Choroid plexus epithelial cell (primary cell): ENCODE results near the gene GRK1.
"Not testable (repeated sequence)": the region's sequence is repeated elsewhere in the genome, so short reads cannot be mapped to it uniquely, and the experiment has no call there.

Experiments used
- DNase-seq: peaks from one replicate; pipeline ENCODE4 v3.0.0-alpha.2; 2010; ENCODE audit warnings: low read depth
- H3K4me3 ChIP-seq: 2 replicates; pipeline ENCODE4 v1.5.1; 2011; ENCODE audit warnings: low read depth, mild to moderate bottlenecking, control low read depth, low read length, moderate library complexity
- CTCF ChIP-seq: conservative IDR thresholded peaks from 2 replicates; pipeline ENCODE4 v1.5.1; 2011; ENCODE audit warnings: low read depth, mild to moderate bottlenecking, control low read depth, inconsistent platforms, low read length, moderate library complexity

GRK1 gene

DNA sequence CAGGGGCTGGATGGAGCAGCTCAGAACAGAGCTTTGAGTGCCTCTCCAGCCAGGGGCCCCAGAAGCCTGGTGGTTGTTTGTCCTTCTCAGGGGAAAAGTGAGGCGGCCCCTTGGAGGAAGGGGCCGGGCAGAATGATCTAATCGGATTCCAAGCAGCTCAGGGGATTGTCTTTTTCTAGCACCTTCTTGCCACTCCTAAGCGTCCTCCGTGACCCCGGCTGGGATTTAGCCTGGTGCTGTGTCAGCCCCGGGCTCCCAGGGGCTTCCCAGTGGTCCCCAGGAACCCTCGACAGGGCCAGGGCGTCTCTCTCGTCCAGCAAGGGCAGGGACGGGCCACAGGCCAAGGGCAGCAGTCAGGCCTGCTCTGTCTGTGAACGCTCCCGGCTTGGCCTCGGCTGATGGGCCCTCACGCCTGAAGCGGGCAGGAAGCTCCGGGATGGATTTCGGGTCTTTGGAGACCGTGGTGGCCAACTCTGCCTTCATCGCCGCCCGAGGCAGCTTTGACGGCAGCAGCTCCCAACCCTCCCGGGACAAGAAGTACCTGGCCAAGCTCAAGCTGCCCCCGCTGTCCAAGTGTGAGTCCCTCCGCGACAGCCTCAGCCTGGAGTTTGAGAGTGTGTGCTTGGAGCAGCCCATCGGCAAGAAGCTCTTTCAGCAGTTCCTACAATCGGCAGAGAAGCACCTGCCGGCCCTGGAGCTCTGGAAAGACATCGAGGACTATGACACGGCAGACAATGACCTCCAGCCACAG lies at the start of gene GRK1:
TSS of gene GRK1 (plus strand) at position 269 of the 751 bp plus-strand sequence. CDS start at position 437, 168 bp downstream.
- no peak within 1 kb of the TSS for H3K4me3 ChIP-seq
- no peak for DNase-seq
- no peak for TF ChIP-seq CTCF

DNA sequence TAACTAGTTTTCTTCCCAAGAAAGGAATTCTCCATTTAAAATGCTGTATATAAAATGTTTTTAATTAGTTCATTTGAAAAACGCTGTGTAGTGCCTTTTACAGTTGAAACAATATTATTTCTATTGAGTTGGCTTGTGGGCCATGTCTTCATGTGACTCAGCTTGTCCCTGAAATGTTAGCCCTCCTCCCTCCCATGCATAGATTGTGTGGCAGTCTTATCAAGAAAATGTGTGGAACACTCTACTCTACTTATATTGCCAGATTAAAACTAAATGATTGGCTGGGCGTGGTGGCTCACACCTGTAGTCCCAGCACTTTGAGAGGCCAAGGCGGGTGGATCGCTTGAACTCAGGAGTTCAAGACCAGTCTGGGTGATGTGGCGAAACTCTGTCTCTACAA lies 49.1 kb upstream of the GRK1 start:
- H3K4me3 ChIP-seq: no peak overlapping the region
- no peak for TF ChIP-seq CTCF
- DNase-seq: peak; percentile 11

DNA sequence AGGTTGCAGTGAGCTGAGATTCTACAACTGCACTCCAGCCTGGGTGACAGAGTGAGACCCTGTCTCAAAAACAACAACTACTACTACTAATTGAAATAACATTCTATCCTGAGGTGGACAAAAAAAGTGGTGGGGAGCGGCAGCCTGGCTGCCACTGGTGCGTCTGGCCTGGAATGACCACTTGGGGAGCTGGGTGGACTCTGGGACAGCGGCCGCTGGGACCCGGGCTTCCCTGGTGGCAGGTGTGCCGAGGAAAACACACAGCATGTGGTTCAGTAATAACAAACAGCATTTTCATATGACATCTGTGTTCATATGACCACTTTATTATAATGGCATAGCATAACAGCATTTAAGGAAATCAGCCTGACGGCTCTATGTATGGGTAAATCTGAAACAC lies 48.6 kb upstream of the GRK1 start:
- no peak for TF ChIP-seq CTCF

GRCh38 chr13:113620036-113620796 lies 46.8 kb upstream of the GRK1 start:
- no peak for DNase-seq
- TF ChIP-seq CTCF: no peak
- no peak overlapping the region for H3K4me3 ChIP-seq

More for the DNA sequence above, 48.6 kb upstream of the GRK1 start:
- no peak for DNase-seq
- no peak overlapping the region for H3K4me3 ChIP-seq

DNA sequence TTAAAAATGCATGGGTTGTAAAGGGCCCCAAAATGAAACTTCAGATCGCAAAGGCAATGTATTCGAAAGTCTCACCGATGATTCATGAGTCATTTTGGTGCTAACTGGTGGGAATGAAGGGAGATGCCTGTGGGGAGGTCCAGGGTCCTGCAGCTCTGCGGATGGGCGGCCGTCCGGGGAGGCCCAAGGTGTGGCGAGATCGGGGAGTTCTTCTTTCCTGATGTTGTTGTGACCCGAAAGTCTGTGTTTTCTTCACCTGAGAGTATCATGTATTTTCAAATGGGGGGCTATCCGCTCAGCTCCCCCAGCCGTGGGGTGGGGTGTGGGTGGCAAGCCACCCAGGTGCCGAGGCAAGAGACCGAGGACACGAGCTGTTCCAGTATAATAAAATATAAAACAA lies 46.0 kb upstream of the GRK1 start:
- no peak for TF ChIP-seq CTCF
- no peak for DNase-seq
- no peak overlapping the region for H3K4me3 ChIP-seq

- H3K4me3 ChIP-seq: not testable (repeated sequence)
- peak; percentile 58 for TF ChIP-seq CTCF
- peak; percentile 46 for DNase-seq
Measured at GRCh38 chr13:113621498-113621897, 45.5 kb upstream of the GRK1 start.

GRCh38 chr13:113621986-113622550 lies 45.0 kb upstream of the GRK1 start:
- not testable (repeated sequence) for DNase-seq, H3K4me3 ChIP-seq
